ENCODE data around the gene CACNA1A. TPM values are rescaled to one million over a fixed set of nuclear protein-coding genes. Genes with fewer than 3 reads are reported as not detected.
A peak's percentile ranks its signal among the peaks of the same experiment; 100 is the strongest.
"Not testable (repeated sequence)": the region's sequence is repeated elsewhere in the genome, so short reads cannot be mapped to it uniquely, and the experiment has no call there.

Gene CACNA1A
- total and polyA plus RNA-seq, 5 donors = 0.65 to 1.3 (median 0.88) TPM

GRCh38 chr19:13166151-13166550 is 340.1 kb downstream of the CACNA1A start:
- WGBS = 96% methylated on average over 3 of the region's 3 CpGs
- H3K9me3 ChIP-seq (ENCODE audit: control insufficient read depth, low read length); H3K27me3 ChIP-seq (ENCODE audit: control insufficient read depth, insufficient read depth); ATAC-seq; H3K4me3 ChIP-seq (ENCODE audit: low read length); DNase-seq; intact Hi-C loops (cut with DNase I); H3K27ac ChIP-seq (ENCODE audit: low read length): not testable (repeated sequence)
- H3K4me1 ChIP-seq (ENCODE audit: control insufficient read depth, insufficient read depth, low read length) = peaks cover 11% of the 10 kb centered on the region

DNA sequence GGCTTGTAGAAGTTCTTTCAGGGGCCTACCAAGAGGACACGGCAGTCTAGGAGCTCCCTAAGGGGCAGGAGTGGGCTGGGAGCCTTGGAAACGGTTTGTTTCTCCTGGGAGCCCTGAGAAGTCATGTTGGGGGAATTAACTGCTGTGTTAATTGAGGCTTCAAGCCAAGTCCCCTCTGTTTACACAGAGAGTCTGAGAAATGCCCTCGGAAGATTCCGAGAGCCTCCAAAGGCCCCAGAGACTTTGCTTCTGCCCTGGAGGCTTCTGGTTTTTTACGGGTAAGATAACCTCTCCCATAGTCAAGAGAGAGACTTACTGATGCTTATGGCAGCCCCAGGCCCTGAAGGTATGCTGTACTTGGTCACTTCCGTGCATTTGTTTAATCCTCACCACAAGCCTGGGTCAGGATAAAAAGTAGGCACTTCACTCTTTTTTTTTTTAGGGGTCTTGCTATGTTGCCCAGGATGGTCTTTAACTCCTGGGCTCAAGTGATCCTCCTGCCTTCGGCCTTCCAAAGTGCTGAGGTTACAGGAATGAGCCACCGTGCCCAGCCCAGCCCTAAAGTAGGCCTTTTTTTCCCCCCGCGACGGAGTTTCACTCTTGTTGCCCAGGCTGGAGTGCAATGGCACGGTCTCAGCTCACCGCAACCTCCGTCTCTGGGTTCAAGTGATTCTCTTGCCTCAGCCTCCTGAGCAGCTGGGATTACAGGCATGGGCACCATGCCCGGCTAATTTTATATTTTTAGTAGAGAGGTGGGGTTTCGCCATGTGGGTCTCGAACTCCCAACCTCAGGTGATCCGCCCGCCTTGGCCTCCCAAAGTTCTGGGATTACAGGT is 340.9 kb downstream of the CACNA1A start:
- Histone ChIP-seq H3K4me1 (ENCODE audit: control insufficient read depth, insufficient read depth, low read length) (peaks cover 11% of the 10 kb centered on the region), H3K27ac (ENCODE audit: low read length) (peak overlapping the region; percentile 94), H3K9me3 (ENCODE audit: control insufficient read depth, low read length) (no peaks in the 10 kb centered on the region), H3K4me3 (ENCODE audit: low read length) (no peak overlapping the region), H3K27me3 (ENCODE audit: control insufficient read depth, insufficient read depth) (no peaks in the 10 kb centered on the region)
- ATAC-seq = no peak
- peak in 1 of 3 donors; percentile 50 for DNase-seq
- 76% methylated on average over 19 of the region's 19 CpGs for WGBS
- intact Hi-C loops (cut with DNase I) = no loop called here

DNA sequence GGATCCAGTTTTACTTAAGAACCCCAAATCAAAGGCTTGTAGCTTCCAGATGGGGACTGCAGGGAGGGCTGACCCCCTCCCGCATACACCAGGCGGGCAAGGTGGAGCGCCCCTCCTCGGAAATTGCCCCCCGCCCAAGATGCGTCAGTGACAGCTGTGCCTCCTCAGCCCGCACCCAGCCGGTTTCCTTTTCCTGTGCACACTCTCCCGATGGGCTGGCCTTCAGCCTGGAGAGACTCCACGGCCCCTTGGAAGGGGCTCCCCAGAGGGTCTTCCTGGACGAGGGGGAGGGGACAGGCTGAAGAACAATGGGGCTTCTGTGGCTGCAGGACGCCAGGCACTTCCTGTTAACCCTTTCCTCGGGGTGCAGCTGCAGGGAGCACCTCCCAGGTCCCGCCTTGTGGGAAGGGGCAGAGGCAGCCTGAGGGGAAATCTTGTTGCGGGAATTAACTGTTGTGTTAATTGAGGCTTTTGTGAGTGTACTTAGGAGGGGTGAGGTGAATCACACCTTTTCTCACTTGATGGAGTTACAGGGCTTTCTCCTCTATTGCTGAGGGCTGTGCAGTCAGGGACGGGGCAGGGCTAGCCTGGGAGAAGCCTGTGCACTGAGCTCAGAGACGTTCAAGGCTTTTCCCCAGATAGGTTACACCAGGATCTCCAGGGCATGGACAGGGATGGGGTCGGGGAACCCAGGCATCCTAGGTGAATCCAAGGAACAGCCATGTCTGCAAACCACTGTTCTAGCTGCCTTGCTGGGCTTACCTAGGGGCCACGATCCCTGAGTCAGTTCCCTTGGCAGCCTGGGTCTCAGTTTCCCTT is 341.7 kb downstream of the CACNA1A start:
- peak; percentile 88 to 92 (median 90) for DNase-seq
- intact Hi-C loops (cut with DNase I) = loop anchor here in 1 of 4 donors (5.0 kb wide), 1 partner anchor 62 kb away; the partner anchor contains the start of gene LYL1
- Histone ChIP-seq H3K27me3 (ENCODE audit: control insufficient read depth, insufficient read depth) (no peaks in the 10 kb centered on the region), H3K4me3 (ENCODE audit: low read length) (no peak overlapping the region), H3K9me3 (ENCODE audit: control insufficient read depth, low read length) (no peaks in the 10 kb centered on the region), H3K4me1 (ENCODE audit: control insufficient read depth, insufficient read depth, low read length) (peaks cover 11% of the 10 kb centered on the region), H3K27ac (ENCODE audit: low read length) (peak overlapping the region; percentile 94)
- WGBS = 14% methylated on average over 19 of the region's 19 CpGs
- ATAC-seq = peak; percentile 37 to 60

GRCh38 chr19:13163609-13164342 is 342.5 kb downstream of the CACNA1A start:
- Histone ChIP-seq H3K4me3 (ENCODE audit: low read length) (peak overlapping the region; percentile 16), H3K27ac (ENCODE audit: low read length) (peak overlapping the region; percentile 94), H3K27me3 (ENCODE audit: control insufficient read depth, insufficient read depth) (no peaks in the 10 kb centered on the region), H3K4me1 (ENCODE audit: control insufficient read depth, insufficient read depth, low read length) (peaks cover 11% of the 10 kb centered on the region), H3K9me3 (ENCODE audit: control insufficient read depth, low read length) (no peaks in the 10 kb centered on the region)
- peak; percentile 54 to 57 for ATAC-seq
- DNase-seq = peak; percentile 85 to 91 (median 88)
- 8% methylated on average over 20 of the region's 20 CpGs for WGBS
- intact Hi-C loops (cut with DNase I) = loop anchor here in 1 of 4 donors (5.0 kb wide), 1 partner anchor 61 kb away; the partner anchor contains the start of gene LYL1

DNA sequence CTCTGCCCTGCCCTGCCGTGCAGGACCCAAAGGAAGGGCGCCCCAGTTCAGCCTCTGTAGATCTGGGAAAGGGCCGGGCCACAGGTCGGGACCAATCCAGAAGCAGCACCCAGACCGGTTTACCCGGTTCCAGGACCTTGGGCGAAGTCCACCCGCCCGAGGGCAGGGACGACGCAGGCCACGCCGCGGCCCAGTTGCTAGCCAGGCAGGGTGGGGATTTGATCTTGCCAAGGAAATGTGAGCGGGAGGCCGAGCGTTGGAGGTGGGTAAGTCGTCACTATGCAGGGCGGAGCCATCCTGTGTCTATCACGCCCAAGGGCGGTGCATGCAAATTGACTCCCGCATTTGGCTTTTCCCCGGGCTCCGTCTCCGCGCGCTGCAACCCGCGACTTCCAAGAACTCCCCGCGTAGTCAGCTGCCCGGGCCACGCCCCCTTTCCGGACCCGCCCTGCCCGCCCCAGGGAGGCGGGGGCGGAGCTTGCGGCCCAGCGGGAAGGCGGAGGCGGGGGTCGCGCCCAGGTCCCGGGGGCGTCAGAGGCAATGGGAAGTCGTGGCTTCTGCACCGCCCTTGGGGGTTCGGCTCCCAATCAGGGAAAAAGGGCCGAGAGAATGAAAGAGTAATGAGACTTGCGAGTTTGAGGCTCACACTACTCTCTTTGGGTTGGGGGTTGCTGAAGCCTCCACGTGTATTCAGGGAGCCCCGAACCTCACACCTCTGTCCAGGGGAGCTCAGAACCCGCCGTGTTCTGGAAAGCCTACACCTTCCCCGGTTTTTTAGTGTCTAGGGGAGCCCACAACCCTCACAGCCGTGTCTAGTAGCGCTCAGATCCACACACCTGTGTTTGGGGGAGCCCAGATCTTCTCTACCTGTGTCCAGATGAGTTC is 343.3 kb downstream of the CACNA1A start:
- Histone ChIP-seq H3K27ac (ENCODE audit: low read length) (peak overlapping the region; percentile 94), H3K27me3 (ENCODE audit: control insufficient read depth, insufficient read depth) (no peaks in the 10 kb centered on the region), H3K4me3 (ENCODE audit: low read length) (peak overlapping the region; percentile 21), H3K4me1 (ENCODE audit: control insufficient read depth, insufficient read depth, low read length) (peaks cover 11% of the 10 kb centered on the region), H3K9me3 (ENCODE audit: control insufficient read depth, low read length) (no peaks in the 10 kb centered on the region)
- intact Hi-C loops (cut with DNase I) = loop anchor here in 1 of 4 donors (5.0 kb wide), 1 partner anchor 61 kb away; the partner anchor contains the start of gene LYL1
- WGBS = 2% methylated on average over 58 of the region's 58 CpGs
- ATAC-seq (peak; percentile 88 to 93), DNase-seq (peak; percentile 99)

GRCh38 chr19:13160557-13160956 is 345.7 kb downstream of the CACNA1A start:
- no peaks in the 10 kb centered on the region for H3K9me3 ChIP-seq (ENCODE audit: control insufficient read depth, low read length)
- H3K27me3 ChIP-seq (ENCODE audit: control insufficient read depth, insufficient read depth) = no peaks in the 10 kb centered on the region
- H3K4me3 ChIP-seq (ENCODE audit: low read length) = no peak overlapping the region
- ATAC-seq (no peak), DNase-seq (no peak)
- WGBS = 89% methylated on average over 1 of the region's 1 CpG
- peaks cover 11% of the 10 kb centered on the region for H3K4me1 ChIP-seq (ENCODE audit: control insufficient read depth, insufficient read depth, low read length)
- H3K27ac ChIP-seq (ENCODE audit: low read length) = no peak overlapping the region
- intact Hi-C loops (cut with DNase I) = loop anchor here in 1 of 4 donors (5.0 kb wide), 1 partner anchor 58 kb away; the partner anchor contains the start of gene LYL1

GRCh38 chr19:13159713-13160112 is 346.6 kb downstream of the CACNA1A start:
- Histone ChIP-seq H3K4me1 (ENCODE audit: control insufficient read depth, insufficient read depth, low read length) (peaks cover 7% of the 10 kb centered on the region), H3K4me3 (ENCODE audit: low read length) (no peak overlapping the region), H3K27ac (ENCODE audit: low read length) (no peak overlapping the region), H3K9me3 (ENCODE audit: control insufficient read depth, low read length) (no peaks in the 10 kb centered on the region), H3K27me3 (ENCODE audit: control insufficient read depth, insufficient read depth) (no peaks in the 10 kb centered on the region)
- no peak for DNase-seq
- WGBS = 96% methylated on average over 3 of the region's 3 CpGs
- intact Hi-C loops (cut with DNase I) = loop anchor here in 1 of 4 donors (5.0 kb wide), 1 partner anchor 57 kb away; the partner anchor contains the start of gene LYL1
- ATAC-seq = no peak

Data from right cardiac atrium (tissue), 5 donors.